Fibroblast of villous mesenchyme (primary cell): ENCODE data around the gene MALL. TPM values are rescaled to one million over a fixed set of nuclear protein-coding genes. Genes with fewer than 3 reads are reported as not detected.

Experiments
- DNase-seq: peaks from one replicate; pipeline ENCODE4 v3.0.0-alpha.2; 2010; ENCODE audit warnings: low read depth
- H3K4me3 ChIP-seq: 2 replicates; pipeline ENCODE4 v1.5.1; 2011; ENCODE audit warnings: low read depth, mild to moderate bottlenecking, low read length
- CTCF ChIP-seq: IDR thresholded peaks from 2 replicates; pipeline ENCODE4 v1.5.1; 2012; ENCODE audit warnings: low read depth, mild to moderate bottlenecking, low read length; ENCODE audit not compliant: insufficient read depth
- total RNA-seq: library from RNA; depleted of rRNA; stranded (reverse); fragments of >200 nt; gene quantifications from 2 replicates; pipeline ENCODE4 v1.2.3, GENCODE V29; 2012

Gene MALL
- total RNA-seq, 1 donor, result 2.2 TPM

GRCh38 chr2:110106642-110107041 lies 9.0 kb downstream of the MALL start:
- peak; percentile 85 for DNase-seq
- no peak overlapping the region for H3K4me3 ChIP-seq

GRCh38 chr2:110105608-110106467 lies 9.8 kb downstream of the MALL start:
- DNase-seq, result peak; percentile 71
- TF ChIP-seq CTCF, result no peak
- no peak overlapping the region for H3K4me3 ChIP-seq

More at GRCh38 chr2:110106642-110107041, 9.0 kb downstream of the MALL start:
- TF ChIP-seq CTCF, result no peak

- no peak overlapping the region for H3K4me3 ChIP-seq
- TF ChIP-seq CTCF, result no peak
- DNase-seq, result no peak
Measured at GRCh38 chr2:110105183-110105582, 10.4 kb downstream of the MALL start.

- no peak overlapping the region for H3K4me3 ChIP-seq
- TF ChIP-seq CTCF, result no peak
- no peak for DNase-seq
Measured at GRCh38 chr2:110104025-110104771, 11.4 kb downstream of the MALL start.

GRCh38 chr2:110103061-110103961 lies 12.3 kb downstream of the MALL start:
- no peak for TF ChIP-seq CTCF
- no peak for DNase-seq
- H3K4me3 ChIP-seq, result no peak overlapping the region
